Vagina (tissue), 2 donors: ENCODE results near the gene PSPN. TPM values are rescaled to one million over a fixed set of nuclear protein-coding genes. Genes with fewer than 3 reads are reported as not detected.

Experiments
- DNase-seq, 2 donors: peaks; one replicate each; pipeline ENCODE4 v3.0.0-alpha.2; 2017; ENCODE audit errors: extremely low spot score in 2 of 2
- H3K27ac ChIP-seq: fragments of 200-600 bp; sonication (generic); one replicate; pipeline ENCODE4 v1.5.1; 2019
- H3K27me3 ChIP-seq: fragments of 200-600 bp; sonication (generic); one replicate; pipeline ENCODE4 v1.5.1; 2019
- H3K36me3 ChIP-seq, 2 donors: fragments of 200-600 bp; sonication (generic); one replicate each; pipeline ENCODE4 v1.5.1; 2017 to 2019
- H3K4me1 ChIP-seq: fragments of 200-600 bp; sonication (generic); one replicate; pipeline ENCODE4 v1.5.1; 2019
- H3K4me3 ChIP-seq, 2 donors: fragments of 200-600 bp; sonication (generic); 1 replicate in 1 of 2; 2 replicates in 1 of 2; pipeline ENCODE4 v1.5.1; 2016 to 2019
- H3K9me3 ChIP-seq: fragments of 200-600 bp; sonication (generic); one replicate; pipeline ENCODE4 v1.5.1; 2019
- POLR2A ChIP-seq, 2 donors: fragments of 450-650 bp; IDR thresholded peaks; one replicate each; pipeline ENCODE4 v1.6.1; 2017; ENCODE audit warnings: antibody characterized with exemption in 2 of 2, mild to moderate bottlenecking in 2 of 2, moderate library complexity in 2 of 2
- POLR2AphosphoS5 ChIP-seq, 2 donors: sonication (generic); formaldehyde crosslinking; IDR thresholded peaks; one replicate each; pipeline ENCODE4 v1.9.0; 2017; ENCODE audit warnings: antibody characterized with exemption in 2 of 2, mild to moderate bottlenecking in 2 of 2, low read depth in 1 of 2; ENCODE audit not compliant: insufficient read depth in 1 of 2
- intact Hi-C: fragments of 100-400 bp; cut with DNase I; formaldehyde crosslinking; loops from one replicate; pipeline ENCODE4 v1.15.1; 2023
- total RNA-seq: library from RNA; depleted of rRNA; stranded (reverse); fragments of >200 nt; gene quantifications from one replicate; pipeline ENCODE4 v1.2.3, GENCODE V29; 2016
- TF ChIP-seq, protein P1 (sequence below), 3 experiments: fragments of 450-650 bp in 2 of 3; fragments of 200-600 bp in 1 of 3; sonication (generic) in 1 of 3; IDR thresholded peaks; one replicate each; pipeline ENCODE4 v1.5.1; 2017 to 2019; ENCODE audit warnings: antibody characterized with exemption in 3 of 3, mild to moderate bottlenecking in 2 of 3, moderate library complexity in 2 of 3

The PSPN gene
- total RNA-seq, 1 donor from 2014 or later = 0.25 TPM

DNA sequence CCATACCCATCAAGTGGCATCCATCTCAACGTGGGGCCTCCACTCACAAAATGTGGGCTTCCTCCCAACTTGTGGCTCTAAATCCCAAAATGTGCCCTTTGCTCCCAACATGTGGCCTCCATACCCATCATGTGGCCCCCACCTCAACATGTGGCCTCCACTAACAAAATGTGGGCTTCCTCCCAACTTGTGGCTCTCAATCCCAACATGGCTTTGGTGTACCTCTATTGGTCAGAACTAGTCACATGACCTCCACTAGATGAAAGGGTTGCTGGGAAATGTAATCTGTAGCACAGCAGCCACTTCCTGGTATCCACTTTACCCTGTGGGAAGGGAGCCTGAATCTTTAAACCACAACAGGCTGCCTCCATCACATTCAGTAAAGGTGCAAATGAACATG, 32.3 kb downstream of the PSPN start:
- DNase-seq = no peak
- Histone ChIP-seq H3K4me3 (no peak overlapping the region), H3K4me1 (no peaks in the 10 kb centered on the region), H3K27me3 (no peaks in the 10 kb centered on the region), H3K9me3 (no peaks in the 10 kb centered on the region), H3K36me3 (no peaks in the 10 kb centered on the region), H3K27ac (no peak overlapping the region)
- TF ChIP-seq, protein P1, sequence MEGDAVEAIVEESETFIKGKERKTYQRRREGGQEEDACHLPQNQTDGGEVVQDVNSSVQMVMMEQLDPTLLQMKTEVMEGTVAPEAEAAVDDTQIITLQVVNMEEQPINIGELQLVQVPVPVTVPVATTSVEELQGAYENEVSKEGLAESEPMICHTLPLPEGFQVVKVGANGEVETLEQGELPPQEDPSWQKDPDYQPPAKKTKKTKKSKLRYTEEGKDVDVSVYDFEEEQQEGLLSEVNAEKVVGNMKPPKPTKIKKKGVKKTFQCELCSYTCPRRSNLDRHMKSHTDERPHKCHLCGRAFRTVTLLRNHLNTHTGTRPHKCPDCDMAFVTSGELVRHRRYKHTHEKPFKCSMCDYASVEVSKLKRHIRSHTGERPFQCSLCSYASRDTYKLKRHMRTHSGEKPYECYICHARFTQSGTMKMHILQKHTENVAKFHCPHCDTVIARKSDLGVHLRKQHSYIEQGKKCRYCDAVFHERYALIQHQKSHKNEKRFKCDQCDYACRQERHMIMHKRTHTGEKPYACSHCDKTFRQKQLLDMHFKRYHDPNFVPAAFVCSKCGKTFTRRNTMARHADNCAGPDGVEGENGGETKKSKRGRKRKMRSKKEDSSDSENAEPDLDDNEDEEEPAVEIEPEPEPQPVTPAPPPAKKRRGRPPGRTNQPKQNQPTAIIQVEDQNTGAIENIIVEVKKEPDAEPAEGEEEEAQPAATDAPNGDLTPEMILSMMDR (IDR thresholded peaks at IDR 0.05) = no peak
- TF ChIP-seq POLR2AphosphoS5 (IDR thresholded peaks at IDR 0.05; ENCODE audit: insufficient read depth in 1 of 2, low read depth in 1 of 2) (no peak), POLR2A (IDR thresholded peaks at IDR 0.05) (no peak)
- intact Hi-C loops = no loop called here

DNA sequence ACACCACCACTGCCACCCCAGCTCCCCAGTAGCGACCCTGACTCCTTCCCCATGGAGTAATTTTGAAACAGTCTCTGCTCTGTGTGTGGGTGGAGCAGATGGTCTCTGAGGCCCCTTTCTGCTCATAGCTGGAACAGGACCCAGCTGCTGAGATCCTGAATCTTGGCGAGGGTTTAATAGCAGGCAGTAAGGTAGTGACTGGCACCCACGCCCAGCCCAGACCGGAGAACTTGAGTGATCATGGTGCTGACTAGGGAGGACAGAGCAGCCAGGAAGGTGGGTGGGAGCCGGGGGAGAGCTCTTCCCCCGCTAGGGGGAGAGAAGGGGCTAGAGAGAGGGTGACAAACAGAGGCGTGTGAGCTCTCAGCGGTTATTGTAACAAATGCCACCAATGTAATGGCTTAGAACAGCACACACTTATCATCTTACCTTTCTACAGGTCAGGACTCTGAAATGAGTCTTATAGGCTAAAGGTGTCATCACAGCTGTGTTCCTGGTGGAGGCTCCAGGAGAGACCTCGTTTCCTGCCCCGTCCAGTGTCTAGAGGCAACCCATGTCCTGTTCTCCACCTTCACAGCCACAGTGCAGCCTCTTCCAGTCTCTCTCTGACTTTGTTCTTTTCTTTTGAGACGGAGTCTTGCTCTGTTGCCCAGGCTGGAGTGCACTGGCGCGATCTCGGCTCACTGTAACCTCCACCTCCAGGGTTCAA, 35.1 kb downstream of the PSPN start:
- TF ChIP-seq POLR2A (IDR thresholded peaks at IDR 0.05) (no peak), POLR2AphosphoS5 (IDR thresholded peaks at IDR 0.05; ENCODE audit: insufficient read depth in 1 of 2, low read depth in 1 of 2) (no peak)
- TF ChIP-seq, protein P1 (IDR thresholded peaks at IDR 0.05) = no peak
- Histone ChIP-seq H3K4me3 (no peak overlapping the region), H3K4me1 (no peaks in the 10 kb centered on the region), H3K27me3 (no peaks in the 10 kb centered on the region), H3K36me3 (no peaks in the 10 kb centered on the region), H3K9me3 (no peaks in the 10 kb centered on the region), H3K27ac (no peak overlapping the region)
- no peak for DNase-seq
- intact Hi-C loops = no loop called here

DNA sequence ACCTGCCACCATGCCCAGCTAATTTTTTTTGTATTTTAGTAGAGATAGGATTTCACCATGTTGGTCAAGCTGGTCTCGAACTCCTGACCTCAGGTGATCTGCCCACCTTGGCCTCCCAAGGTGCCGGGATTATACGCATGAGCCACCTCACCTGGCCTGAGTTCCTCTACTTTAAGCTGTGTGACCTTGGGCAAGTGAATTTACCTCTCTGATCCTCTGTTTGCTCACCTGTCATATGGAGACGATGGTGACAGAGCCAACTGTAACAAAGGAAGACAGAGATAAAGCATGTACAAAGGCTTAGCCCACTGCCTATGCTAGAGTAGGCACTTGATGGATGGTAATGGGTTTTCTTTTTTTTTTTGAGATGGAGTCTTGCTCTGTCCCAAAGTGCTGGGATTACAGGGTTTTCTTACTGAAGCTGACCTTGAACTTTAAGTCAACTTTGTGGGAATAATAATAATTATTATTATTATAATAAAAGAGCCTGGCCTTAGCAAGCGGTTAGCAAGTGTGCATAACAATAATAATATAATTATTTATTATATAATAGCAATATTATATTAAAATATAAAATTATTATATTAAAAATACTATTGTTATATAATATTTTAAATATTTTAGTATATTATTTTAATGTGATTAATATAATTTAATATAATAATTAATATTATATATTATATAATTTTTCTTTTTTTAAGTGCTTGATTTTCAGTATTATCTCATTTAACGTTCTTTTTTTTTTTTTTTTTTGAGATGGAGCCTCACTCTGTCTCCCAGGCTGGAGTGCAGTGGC, 41.0 kb downstream of the PSPN start:
- Histone ChIP-seq H3K27ac (no peak overlapping the region), H3K4me1 (no peaks in the 10 kb centered on the region), H3K9me3 (no peaks in the 10 kb centered on the region), H3K36me3 (no peaks in the 10 kb centered on the region), H3K4me3 (no peak overlapping the region), H3K27me3 (no peaks in the 10 kb centered on the region)
- intact Hi-C loops = no loop called here
- no peak for DNase-seq
- TF ChIP-seq POLR2A (IDR thresholded peaks at IDR 0.05) (no peak), POLR2AphosphoS5 (IDR thresholded peaks at IDR 0.05; ENCODE audit: insufficient read depth in 1 of 2, low read depth in 1 of 2) (no peak)
- TF ChIP-seq, protein P1 (IDR thresholded peaks at IDR 0.05) = no peak

DNA sequence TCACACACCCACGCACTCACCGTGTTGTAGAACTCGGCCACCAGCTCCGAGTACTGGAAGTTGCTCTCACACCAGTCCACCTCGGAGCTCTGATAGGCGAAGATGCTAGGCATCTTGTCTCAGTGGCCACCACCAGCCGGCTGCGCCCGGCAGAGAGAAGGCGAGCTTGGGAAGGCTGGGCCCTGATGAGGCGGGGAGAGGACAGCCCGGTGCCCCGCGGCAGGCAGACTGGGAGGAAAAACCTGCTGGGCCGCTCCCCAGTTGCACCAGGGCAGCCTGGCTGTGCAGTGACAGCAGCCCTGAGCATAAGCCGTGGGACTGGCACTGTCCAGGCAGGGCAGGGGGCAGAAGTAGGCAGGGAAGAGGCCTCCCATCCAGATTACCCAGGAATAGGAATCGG, 42.3 kb downstream of the PSPN start, which contains the start of gene ACER1:
ACER1 (minus strand) TSS at position 174 of the 400 bp plus-strand sequence; CDS start at position 113, 61 bp downstream.
- Histone ChIP-seq H3K36me3 (no peaks in the 10 kb centered on the region), H3K4me3 (no peak within 1 kb of the TSS), H3K9me3 (no peaks in the 10 kb centered on the region), H3K27ac (no peak within 1 kb of the TSS), H3K27me3 (no peaks in the 10 kb centered on the region), H3K4me1 (no peaks in the 10 kb centered on the region)
- intact Hi-C loops = no loop called here
- DNase-seq = no peak
- TF ChIP-seq, protein P1 (IDR thresholded peaks at IDR 0.05) = no peak
- TF ChIP-seq POLR2AphosphoS5 (IDR thresholded peaks at IDR 0.05; ENCODE audit: insufficient read depth in 1 of 2, low read depth in 1 of 2) (no peak), POLR2A (IDR thresholded peaks at IDR 0.05) (no peak)

- intact Hi-C loops = no loop called here
- H3K4me1 ChIP-seq = no peaks in the 10 kb centered on the region
Measured at GRCh38 chr19:6326815-6327214, 48.9 kb downstream of the PSPN start.

More at GRCh38 chr19:6326815-6327214, 48.9 kb downstream of the PSPN start:
- TF ChIP-seq POLR2A (IDR thresholded peaks at IDR 0.05) (no peak), POLR2AphosphoS5 (IDR thresholded peaks at IDR 0.05; ENCODE audit: insufficient read depth in 1 of 2, low read depth in 1 of 2) (no peak)
- TF ChIP-seq, protein P1 (IDR thresholded peaks at IDR 0.05) = no peak
- Histone ChIP-seq H3K27ac (no peak overlapping the region), H3K4me3 (no peak overlapping the region), H3K9me3 (no peaks in the 10 kb centered on the region), H3K27me3 (no peaks in the 10 kb centered on the region), H3K36me3 (no peaks in the 10 kb centered on the region)
- DNase-seq = no peak
